HAP-1 (cell line): Measurements from ENCODE around the gene RPL37A.

Source experiments
- DNase-seq, 2 experiments: peaks; one replicate each; pipeline ENCODE4 v3.0.0-alpha.2; 2016 to 2020; ENCODE audit warnings: low spot score in 2 of 2
- H3K27me3 ChIP-seq: fragments of 250-450 bp; sonication (Bioruptor Pico); 2 replicates; pipeline ENCODE4 v1.5.1; 2020; ENCODE audit warnings: low read depth, mild to moderate bottlenecking, moderate library complexity
- H3K36me3 ChIP-seq: fragments of 250-450 bp; sonication (Bioruptor Pico); replicated peaks from 2 replicates; pipeline ENCODE4 v1.5.1; 2020; ENCODE audit warnings: mild to moderate bottlenecking
- H3K4me1 ChIP-seq: fragments of 250-450 bp; sonication (Bioruptor Pico); 2 replicates; pipeline ENCODE4 v1.5.1; 2020; ENCODE audit warnings: mild to moderate bottlenecking
- H3K4me3 ChIP-seq: fragments of 250-450 bp; sonication (Bioruptor Pico); 2 replicates; pipeline ENCODE4 v1.5.1; 2020; ENCODE audit warnings: mild to moderate bottlenecking, moderate library complexity
- H3K9me3 ChIP-seq: fragments of 250-450 bp; sonication (Bioruptor Pico); 2 replicates; pipeline ENCODE4 v1.5.1; 2020; ENCODE audit warnings: mild to moderate bottlenecking, moderate library complexity
- in situ Hi-C: fragments of 300-500 bp; cut with MboI; formaldehyde crosslinking; loops from 3 replicates; pipeline ENCODE4 v1.14.3; 2020; ENCODE audit warnings: low sequenced_read_pairs, inconsistent platforms, mixed read lengths

RPL37A gene

GRCh38 chr2:216497382-216498069 is 1.1 kb upstream of the RPL37A start:
- Histone ChIP-seq H3K4me1 (peaks cover 25% of the 10 kb centered on the region), H3K36me3 (peaks cover 38% of the 10 kb centered on the region), H3K27me3 (no peaks in the 10 kb centered on the region), H3K4me3 (peak overlapping the region; percentile 98), H3K9me3 (no peaks in the 10 kb centered on the region)
- no peak for DNase-seq
- in situ Hi-C loops, result no loop called here

GRCh38 chr2:216498070-216498378 is 620 bp upstream of the RPL37A start:
- H3K27me3 ChIP-seq, result no peaks in the 10 kb centered on the region
- no peak for DNase-seq
- H3K36me3 ChIP-seq, result peaks cover 43% of the 10 kb centered on the region
- in situ Hi-C loops, result no loop called here
- no peaks in the 10 kb centered on the region for H3K9me3 ChIP-seq
- H3K4me1 ChIP-seq, result peaks cover 23% of the 10 kb centered on the region
- H3K4me3 ChIP-seq, result peak overlapping the region; percentile 98

- Histone ChIP-seq H3K36me3 (peaks cover 60% of the 10 kb centered on the region), H3K4me3 (peak overlapping the region; percentile 98), H3K9me3 (no peaks in the 10 kb centered on the region), H3K27me3 (no peaks in the 10 kb centered on the region), H3K4me1 (peaks cover 23% of the 10 kb centered on the region)
- DNase-seq, result no peak
- in situ Hi-C loops, result loop anchor here (25.0 kb wide), 1 partner anchor 1013 kb away; no protein-coding TSS in a partner anchor
These were observed 1.1 kb downstream of the RPL37A start for GRCh38 chr2:216499641-216500218.

GRCh38 chr2:216500572-216500971 is 1.9 kb downstream of the RPL37A start:
- no peaks in the 10 kb centered on the region for H3K9me3 ChIP-seq
- no peak for DNase-seq
- H3K36me3 ChIP-seq, result peaks cover 66% of the 10 kb centered on the region
- peaks cover 23% of the 10 kb centered on the region for H3K4me1 ChIP-seq
- H3K27me3 ChIP-seq, result no peaks in the 10 kb centered on the region
- H3K4me3 ChIP-seq, result peak overlapping the region; percentile 98
- in situ Hi-C loops, result loop anchor here (25.0 kb wide), 1 partner anchor 1012 kb away; no protein-coding TSS in a partner anchor

- in situ Hi-C loops, result loop anchor here (25.0 kb wide), 1 partner anchor 1010 kb away; no protein-coding TSS in a partner anchor
- DNase-seq, result no peak
- H3K36me3 ChIP-seq, result peaks cover 76% of the 10 kb centered on the region
These were observed 3.2 kb downstream of the RPL37A start for GRCh38 chr2:216501854-216502253.

GRCh38 chr2:216502381-216503158 is 3.9 kb downstream of the RPL37A start:
- Histone ChIP-seq H3K9me3 (no peaks in the 10 kb centered on the region), H3K4me3 (no peak overlapping the region), H3K4me1 (peaks cover 19% of the 10 kb centered on the region), H3K36me3 (peaks cover 78% of the 10 kb centered on the region), H3K27me3 (no peaks in the 10 kb centered on the region)
- in situ Hi-C loops, result loop anchor here (25.0 kb wide), 1 partner anchor 1010 kb away; no protein-coding TSS in a partner anchor
- no peak for DNase-seq

More at GRCh38 chr2:216501854-216502253, 3.2 kb downstream of the RPL37A start:
- H3K4me3 ChIP-seq, result no peak overlapping the region
- no peaks in the 10 kb centered on the region for H3K9me3 ChIP-seq
- H3K27me3 ChIP-seq, result no peaks in the 10 kb centered on the region
- H3K4me1 ChIP-seq, result peaks cover 23% of the 10 kb centered on the region

- Histone ChIP-seq H3K27me3 (no peaks in the 10 kb centered on the region), H3K9me3 (no peaks in the 10 kb centered on the region), H3K4me3 (no peak overlapping the region), H3K36me3 (peaks cover 80% of the 10 kb centered on the region), H3K4me1 (peaks cover 16% of the 10 kb centered on the region)
- DNase-seq, result no peak
- in situ Hi-C loops, result loop anchor here (25.0 kb wide), 1 partner anchor 1009 kb away; no protein-coding TSS in a partner anchor
These were observed 4.5 kb downstream of the RPL37A start for GRCh38 chr2:216503159-216503629.

- Histone ChIP-seq H3K36me3 (peaks cover 79% of the 10 kb centered on the region), H3K4me3 (no peak overlapping the region), H3K9me3 (no peaks in the 10 kb centered on the region), H3K4me1 (peaks cover 16% of the 10 kb centered on the region), H3K27me3 (no peaks in the 10 kb centered on the region)
- in situ Hi-C loops, result loop anchor here (25.0 kb wide), 1 partner anchor 1008 kb away; no protein-coding TSS in a partner anchor
- DNase-seq, result no peak
These were observed 5.2 kb downstream of the RPL37A start for GRCh38 chr2:216503697-216504375.

- DNase-seq, result no peak
- no peaks in the 10 kb centered on the region for H3K9me3 ChIP-seq
- peaks cover 73% of the 10 kb centered on the region for H3K36me3 ChIP-seq
- in situ Hi-C loops, result loop anchor here (25.0 kb wide), 1 partner anchor 1008 kb away; no protein-coding TSS in a partner anchor
- peaks cover 16% of the 10 kb centered on the region for H3K4me1 ChIP-seq
- H3K4me3 ChIP-seq, result no peak overlapping the region
- no peaks in the 10 kb centered on the region for H3K27me3 ChIP-seq
These were observed 5.7 kb downstream of the RPL37A start for GRCh38 chr2:216504376-216504762.

GRCh38 chr2:216505133-216506106 is 6.8 kb downstream of the RPL37A start:
- H3K9me3 ChIP-seq, result no peaks in the 10 kb centered on the region
- DNase-seq, result no peak
- no peak overlapping the region for H3K4me3 ChIP-seq
- H3K4me1 ChIP-seq, result peaks cover 14% of the 10 kb centered on the region
- in situ Hi-C loops, result loop anchor here (25.0 kb wide), 1 partner anchor 1007 kb away; no protein-coding TSS in a partner anchor
- H3K36me3 ChIP-seq, result peaks cover 63% of the 10 kb centered on the region
- no peaks in the 10 kb centered on the region for H3K27me3 ChIP-seq

GRCh38 chr2:216507220-216508160 is 8.8 kb downstream of the RPL37A start:
- Histone ChIP-seq H3K27me3 (no peaks in the 10 kb centered on the region), H3K9me3 (no peaks in the 10 kb centered on the region), H3K4me3 (no peak overlapping the region), H3K36me3 (peaks cover 45% of the 10 kb centered on the region), H3K4me1 (no peaks in the 10 kb centered on the region)
- no peak for DNase-seq
- in situ Hi-C loops, result loop anchor here (25.0 kb wide), 1 partner anchor 1005 kb away; no protein-coding TSS in a partner anchor
